EH (cell line): ENCODE results near the gene CYTH1.
"Not testable (repeated sequence)": the region's sequence is repeated elsewhere in the genome, so short reads cannot be mapped to it uniquely, and the experiment has no call there.

Source experiments
- DNase-seq: peaks from one replicate; pipeline ENCODE4 v3.0.0-alpha.2; 2015; ENCODE audit warnings: low read depth

Gene CYTH1

DNA sequence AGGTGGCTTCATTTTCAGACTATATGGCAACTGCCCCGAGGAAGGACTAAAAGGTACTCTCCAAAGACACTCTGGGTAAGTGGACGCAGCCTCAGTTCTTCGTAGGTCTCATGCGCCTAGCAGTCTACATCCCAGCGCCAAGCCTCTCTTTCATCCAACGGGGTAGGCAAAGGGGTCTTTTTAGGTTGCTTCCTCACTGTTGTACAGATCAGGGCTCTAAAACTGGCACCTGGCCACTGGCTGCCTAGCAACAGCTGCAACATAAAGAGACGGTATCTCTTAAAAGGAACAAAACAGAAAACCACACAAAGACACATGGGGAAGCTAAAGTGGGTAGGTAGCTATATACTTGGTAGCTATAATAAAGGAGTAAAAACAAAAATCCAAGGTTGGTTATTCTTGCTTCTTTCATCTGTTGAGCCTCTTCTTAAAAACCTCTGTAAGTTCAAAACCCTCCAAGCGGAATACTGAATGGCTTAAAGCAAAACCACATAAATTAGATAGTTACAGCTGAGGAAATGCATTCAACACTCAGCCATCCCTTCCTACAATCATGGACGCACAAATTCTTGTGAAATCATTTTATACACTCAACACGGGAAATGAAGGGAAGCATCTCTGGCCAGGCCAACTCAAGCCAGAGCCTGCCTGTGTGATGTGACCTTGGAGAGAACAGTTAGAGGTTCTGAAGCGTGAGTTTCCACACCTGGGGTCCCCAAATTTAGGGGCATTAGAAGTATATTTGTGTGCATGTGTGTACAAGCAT is 22.7 kb downstream of the CYTH1 start:
- no peak for DNase-seq

DNA sequence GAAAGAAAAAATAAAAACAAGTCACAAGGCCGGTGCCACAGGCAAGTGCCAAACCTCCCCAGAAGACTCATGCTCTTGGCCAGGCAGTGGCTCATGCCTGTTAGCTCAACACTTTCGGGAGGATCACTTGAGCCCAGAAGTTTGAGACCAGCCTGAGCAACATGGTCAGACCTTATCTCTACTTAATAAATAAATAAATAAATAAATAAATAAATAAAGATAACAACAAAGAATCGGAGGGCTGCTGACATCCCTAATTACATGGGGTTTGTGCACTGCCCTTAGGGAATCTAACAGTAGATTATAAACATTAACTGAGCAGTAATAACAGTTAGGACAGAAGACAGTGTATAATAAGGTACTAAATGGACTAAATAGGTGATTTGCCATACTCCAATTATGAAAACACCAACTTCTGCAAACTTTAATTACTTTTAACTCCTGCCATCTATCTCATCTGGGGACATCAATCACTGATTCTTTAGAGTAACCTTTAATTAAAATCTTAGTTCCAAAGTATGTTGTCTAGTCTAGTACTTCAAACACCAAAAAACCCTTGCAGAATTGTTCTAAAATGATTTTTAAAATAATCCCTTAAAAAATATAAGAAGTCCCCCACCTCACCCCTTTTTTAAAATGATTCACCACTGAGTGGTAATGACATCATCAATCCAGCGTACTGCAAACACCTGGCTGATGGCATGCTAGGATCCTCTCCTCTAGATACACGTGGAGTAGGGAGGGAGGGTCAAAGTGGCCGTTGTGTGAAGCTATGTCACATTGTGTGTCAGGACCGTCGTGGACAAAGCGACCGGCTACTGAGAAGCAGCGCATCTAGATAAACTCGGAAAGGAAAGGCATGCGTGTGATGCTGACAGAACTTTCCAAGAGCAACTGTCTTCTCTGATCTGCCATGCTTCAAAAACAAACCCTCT is 28.5 kb downstream of the CYTH1 start:
- no peak for DNase-seq

DNA sequence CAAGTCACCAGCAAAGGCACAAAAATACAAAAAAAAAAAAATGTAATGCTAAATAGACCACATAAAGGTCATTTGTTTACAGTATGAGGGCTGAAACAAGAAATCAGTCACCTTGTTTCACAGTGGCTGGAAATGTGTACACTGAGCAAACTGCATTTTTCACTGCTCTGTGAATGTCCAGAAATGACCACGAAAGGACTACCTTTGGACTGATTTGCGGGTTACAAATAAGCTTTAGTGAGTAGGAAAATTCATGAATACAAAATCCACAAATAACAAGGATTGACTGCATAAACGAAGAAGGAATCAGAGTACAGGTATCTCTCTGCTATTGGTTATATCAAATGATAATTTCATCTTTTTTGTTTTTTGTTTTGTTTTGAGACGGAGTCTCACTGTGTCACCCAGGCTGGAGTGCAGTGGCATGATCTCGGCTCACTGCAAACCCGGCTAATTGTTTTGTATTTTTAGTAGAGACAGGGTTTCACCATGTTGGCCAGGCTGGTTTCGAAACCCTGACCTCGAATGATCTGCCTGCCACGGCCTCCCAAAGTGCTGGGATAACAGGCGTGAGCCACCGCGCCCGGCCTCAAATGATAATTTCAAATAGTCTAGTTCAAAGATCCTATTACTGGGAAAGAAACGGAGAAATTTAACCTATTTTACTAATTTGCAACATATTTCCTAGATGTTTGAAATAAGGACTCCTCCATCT is 30.5 kb downstream of the CYTH1 start:
- no peak for DNase-seq

DNA sequence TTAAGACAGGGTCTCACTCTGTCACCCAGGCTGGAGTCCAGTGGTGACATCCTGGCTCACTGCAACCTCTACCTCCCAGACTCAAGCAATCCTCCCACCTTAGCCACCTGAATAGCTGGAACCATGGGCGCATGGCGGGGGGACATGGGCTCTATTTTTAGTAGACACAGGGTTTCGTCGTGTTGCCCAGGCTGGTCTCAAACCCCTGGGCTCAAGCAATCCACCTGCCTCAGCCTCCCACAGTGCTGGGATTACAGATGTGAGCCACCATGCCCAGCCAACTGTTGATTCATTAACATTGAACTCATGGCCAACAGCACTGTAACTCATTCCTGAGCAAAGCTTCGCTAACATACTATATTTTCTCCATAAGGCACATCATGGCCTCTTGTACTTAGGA is 31.1 kb downstream of the CYTH1 start:
- not testable (repeated sequence) for DNase-seq

DNA sequence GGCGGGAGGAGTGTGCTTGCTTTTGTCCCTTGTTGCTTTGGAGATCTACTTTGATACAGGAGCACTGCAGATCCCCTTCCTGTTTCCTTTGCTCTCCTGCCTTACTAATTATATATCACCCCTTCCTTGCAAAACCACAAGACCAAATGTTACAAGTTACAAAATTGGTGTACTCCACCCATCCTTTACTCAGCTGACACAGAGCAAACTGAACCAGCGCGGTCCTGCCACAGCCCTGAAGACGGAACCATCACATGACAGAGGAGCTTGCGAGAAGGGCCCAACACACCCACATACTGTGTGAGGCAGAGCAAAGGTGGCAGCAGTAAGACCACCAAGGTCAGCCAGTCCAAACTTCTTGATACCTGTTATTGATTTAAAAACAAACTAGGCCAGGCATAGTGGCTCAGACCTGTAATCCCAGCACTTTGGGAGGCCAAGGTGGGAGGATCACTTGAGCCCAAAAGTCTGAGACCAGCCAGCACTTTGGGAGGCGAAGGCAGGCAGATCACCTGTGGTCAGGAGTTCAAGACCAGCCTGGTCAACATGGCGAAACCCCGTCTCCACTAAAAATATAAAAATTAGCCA is 33.2 kb downstream of the CYTH1 start:
- DNase-seq: peak; percentile 56

DNA sequence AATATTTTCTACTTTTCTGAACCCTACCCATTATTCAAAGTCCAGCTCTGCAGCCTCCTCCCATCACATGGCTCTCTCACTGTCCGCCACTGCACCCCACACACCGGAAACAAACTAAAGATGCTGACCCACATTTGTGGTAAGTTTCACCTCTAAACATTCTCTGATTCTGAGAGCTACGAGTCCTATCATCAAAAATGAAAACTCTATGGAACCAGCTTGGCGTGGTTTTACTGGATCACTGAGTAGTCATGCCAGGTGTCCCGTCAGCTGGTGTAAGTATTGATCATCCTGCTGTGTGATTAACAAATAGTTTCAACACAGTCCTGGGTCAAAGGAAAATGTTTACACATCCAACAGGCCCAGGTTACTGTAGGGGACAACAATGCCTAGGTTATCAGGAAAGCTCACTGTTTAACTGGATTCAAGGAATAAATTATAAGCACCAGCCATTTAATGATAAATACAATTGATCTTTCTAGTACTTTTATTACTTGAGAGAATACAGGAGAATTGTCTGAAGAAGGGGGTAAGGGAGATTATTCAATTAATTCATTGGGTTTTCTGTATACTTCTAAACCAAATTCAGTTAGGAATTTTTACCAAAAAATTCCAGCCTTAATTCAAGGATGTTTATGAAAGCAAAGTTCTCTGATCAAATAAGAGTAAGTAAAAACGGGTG is 33.9 kb downstream of the CYTH1 start:
- DNase-seq: no peak

DNA sequence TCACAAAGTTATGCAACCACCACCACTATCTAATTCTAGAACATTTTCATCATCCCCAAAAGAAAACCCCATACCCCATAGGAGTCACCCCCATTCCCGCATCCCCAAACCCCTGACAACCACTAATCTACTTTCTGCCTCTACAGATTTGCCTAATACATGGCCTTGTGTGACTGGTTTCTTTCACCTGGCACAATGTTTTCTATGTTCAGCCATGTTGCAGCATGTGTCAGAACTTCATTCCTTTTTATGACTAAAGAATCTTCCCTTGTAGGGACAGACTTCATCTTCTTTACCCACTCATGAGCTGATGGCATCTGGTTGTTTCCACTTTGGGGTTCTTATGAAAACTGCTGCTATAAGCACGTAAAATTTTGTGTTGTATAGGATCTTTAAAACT is 34.6 kb downstream of the CYTH1 start:
- DNase-seq: no peak

DNA sequence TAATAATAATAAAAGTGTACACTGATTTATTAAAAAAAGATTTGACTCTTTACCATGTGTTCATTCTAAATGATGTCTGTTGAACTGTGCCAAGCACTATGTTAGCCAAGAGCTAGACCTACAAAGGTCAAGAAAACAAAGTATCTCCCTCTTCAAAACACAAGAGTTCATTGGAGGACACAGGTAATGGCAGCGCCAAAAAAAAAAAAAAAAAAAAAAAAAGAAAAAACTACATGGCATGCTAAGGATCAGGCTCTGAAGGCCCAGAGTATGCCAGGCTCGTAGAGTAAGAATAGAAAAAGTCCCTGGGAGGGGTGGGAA is 35.2 kb downstream of the CYTH1 start:
- DNase-seq: no peak

DNA sequence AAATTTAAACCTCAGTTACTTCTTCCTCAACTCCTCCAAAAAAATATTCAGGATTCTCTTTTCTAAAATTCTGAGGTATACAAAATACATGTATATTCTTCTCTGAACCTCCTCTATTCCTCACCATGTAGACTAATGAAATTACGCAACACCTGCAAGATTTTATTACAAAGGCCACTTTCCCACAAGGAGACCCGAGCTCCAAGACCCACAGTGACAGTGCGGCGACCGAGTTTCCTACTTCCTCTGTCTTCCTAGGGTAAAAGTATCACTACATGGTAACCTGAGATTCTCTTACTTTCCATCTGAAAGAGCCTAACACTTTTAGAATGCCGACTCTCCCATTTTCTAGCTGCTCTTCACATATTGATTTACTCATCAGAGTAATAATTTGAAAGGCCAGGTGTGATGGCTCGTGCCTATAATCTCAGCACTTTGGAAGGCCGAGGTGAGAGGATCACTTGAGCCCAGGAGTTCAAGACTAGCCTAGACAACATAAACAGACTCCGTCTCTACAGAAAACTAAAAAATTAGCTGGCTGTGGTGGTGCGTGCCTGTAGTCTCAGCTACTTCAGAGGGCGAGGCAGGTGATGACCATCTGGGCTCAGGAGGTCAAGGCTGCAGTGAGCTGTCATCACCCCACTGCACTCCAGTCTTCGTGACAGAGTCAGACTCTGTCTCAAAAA is 35.7 kb downstream of the CYTH1 start:
- no peak for DNase-seq

DNA sequence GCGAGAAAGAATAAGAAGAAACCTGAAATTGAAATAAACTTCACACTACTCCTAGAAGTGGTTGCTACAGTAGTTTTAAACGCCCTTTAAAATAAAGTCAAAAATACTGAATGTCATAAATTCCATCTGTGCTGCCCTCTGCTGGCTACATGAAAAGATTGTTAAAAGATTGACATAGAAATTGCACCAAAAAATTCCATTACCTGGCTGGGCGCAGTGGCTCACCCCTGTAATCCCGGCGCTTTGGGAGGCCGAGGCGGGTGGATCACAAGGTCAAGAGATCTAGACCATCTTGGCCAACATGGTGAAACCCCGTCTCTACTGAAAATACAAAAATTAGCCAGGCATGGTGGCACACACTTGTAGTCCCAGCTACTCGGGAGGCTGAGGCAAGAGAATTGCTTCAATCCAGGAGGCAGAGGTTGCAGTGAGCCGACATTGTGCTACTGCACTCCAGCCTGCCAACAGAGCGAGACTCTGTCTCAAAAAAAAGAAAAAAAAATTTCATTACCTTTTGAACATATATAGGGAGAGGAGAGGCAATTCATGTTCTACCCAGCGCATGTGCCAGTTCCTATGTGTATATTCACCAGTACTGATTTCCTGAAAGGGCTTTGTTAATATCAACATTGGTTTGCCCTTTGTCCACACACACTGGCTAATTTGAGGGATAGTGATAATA is 36.5 kb downstream of the CYTH1 start:
- DNase-seq: peak; percentile 53

DNA sequence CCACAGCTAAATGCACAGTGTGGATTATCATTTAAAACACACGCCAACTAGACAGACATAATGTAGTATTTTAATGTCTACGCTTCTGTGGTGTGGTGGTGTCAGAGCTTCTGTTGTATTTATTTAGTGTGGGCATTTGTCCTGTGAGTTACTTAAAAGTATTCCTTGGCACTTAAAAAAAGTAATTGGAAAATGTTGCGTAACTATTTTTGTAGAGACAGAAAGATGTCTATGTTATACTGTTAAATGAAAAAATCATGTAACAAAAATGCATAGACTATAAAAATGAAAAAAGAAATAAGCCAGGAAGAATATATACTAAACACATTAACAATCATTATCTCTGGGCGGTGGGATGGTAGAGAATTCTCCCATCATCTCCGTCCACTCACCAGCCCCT is 39.2 kb downstream of the CYTH1 start:
- no peak for DNase-seq

DNA sequence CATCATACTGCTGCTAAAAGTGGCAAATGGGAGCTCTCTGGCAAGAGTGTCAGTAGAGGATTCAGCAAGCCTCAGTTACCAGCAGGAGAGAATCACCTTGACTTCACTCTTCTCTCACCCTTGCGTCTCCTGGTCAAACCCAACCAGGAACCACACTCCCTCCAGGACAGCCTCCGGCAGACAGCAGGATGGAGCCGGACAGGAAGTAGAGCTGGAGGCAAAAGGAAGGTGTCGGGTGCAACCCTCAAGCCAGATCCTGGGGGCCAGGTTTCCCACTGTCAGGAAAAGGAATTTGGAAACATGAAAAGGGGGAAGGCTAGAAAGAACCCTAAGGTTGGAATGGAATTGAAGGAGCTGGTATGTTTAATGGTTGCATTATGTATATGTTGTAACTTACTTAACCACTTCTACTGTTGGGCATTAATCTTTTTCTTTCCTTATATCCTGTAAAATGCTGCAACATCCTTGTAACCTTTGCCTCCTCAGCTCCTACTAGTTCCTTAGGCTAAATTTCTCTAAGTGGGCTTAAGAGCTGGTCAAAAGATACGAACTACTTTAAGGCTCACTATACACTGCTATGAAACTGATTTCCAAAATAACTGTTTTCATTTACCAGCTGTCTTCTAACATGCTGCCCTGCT is 40.3 kb downstream of the CYTH1 start:
- no peak for DNase-seq

DNA sequence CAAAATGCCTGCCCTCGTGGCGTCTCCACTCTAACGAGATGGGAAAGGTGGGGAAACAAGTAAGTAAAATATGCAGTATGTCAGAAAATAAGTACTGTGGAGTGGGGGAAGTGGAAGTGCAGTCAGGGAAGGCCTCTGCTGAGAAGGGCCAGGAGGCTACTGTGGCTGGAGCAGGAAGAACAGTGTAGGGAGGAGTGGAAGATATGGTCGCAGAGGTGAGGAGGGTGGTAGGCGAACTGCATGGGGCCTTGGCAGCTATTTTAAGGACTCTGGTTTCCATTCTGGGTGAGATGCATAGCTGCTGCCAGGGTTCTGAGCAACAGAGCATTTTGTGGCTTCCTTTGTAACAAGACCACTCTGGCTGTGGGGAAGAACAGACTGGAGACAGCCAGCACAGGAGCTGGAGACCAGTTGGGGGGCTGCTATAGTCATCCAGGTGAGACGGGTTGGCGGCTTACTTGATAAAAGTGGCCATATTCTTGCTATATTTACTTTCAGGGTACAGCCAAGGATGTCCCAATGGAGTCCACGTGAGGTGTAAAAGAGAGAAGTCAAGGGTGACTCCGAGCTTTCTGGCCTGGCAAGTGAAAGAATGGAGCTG is 42.6 kb downstream of the CYTH1 start:
- no peak for DNase-seq

DNA sequence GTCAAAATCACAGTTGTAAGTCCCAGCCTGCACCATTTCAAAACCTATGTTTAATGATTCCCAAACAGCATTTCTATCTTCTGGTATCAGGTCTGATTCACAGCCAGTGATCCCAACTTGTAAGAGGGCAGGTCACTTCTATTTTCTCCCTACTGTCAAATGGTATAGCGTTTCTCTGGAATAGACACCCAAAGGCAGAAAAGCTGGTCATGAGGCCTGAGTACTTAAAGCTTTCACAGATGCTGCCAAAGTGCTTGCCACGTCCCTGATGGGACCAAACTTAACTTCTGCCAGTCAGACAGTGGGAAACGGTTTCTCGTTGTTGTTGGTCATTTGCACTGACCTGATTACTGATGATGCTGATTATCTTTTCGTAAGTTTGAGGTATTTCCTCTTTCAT is 43.4 kb downstream of the CYTH1 start:
- DNase-seq: no peak

DNA sequence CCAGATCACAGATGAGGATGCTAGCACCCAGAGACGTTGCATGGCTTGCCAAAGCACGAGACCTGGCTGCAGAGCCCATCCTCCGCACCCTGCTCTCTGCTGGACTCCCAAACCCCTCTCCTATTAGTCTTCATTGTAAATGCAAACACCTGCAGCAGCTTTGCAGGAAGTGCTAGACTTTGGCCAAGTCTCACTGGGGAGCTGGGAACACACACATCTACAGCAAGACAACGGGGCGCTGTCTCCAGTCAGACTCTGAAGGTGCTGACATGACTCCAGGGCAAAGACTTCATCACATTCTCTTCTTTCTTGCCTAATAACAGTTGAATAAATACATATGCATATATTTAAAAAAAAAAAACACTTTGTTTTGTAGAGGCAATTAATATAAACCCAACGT is 43.8 kb downstream of the CYTH1 start:
- DNase-seq: no peak

DNA sequence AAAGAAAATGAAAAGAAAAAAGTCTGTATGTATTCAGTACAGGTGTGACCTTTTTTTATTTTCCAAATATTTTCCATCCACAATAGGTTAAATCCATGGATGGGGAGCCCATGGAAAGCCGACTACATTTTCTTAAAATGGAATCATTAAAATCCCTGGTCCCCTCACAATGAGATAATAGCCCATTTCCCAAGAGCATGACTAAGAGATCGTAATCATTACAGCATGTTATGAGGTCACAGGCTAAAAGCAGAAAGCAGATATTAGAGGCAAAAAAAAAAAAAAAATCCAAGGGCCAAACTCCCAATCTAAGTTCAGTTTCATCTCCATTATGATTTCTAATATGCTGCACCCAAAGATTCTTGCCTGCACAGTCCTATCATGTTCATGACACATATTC is 44.7 kb downstream of the CYTH1 start:
- peak; percentile 81 for DNase-seq

DNA sequence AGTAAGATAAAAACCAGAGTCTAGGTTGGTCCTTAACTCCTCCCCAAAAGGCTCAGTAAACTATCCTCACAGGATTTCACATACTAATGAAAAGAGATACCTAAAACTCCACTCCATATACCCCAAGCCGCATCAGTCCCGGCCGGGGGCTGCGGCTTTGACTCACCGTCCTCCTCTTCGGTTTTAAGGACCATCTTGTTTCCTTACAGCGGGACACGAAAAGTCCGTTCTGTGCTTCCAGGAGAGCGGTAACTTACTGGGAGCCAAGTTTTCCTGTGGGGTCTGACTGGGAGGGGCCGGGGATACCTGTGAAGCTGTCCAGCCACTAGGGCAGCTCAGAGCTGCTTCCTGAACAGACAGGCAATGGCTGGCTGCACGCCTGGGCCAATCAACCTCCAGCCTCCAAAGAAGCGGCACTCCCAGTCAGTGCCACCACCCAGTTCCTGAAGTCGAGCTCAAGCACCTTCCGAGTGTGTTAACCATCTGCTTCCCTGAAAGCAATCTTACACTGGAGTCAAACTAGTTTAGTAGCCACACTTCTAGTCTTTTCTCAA is 45.5 kb downstream of the CYTH1 start:
- DNase-seq: no peak

DNA sequence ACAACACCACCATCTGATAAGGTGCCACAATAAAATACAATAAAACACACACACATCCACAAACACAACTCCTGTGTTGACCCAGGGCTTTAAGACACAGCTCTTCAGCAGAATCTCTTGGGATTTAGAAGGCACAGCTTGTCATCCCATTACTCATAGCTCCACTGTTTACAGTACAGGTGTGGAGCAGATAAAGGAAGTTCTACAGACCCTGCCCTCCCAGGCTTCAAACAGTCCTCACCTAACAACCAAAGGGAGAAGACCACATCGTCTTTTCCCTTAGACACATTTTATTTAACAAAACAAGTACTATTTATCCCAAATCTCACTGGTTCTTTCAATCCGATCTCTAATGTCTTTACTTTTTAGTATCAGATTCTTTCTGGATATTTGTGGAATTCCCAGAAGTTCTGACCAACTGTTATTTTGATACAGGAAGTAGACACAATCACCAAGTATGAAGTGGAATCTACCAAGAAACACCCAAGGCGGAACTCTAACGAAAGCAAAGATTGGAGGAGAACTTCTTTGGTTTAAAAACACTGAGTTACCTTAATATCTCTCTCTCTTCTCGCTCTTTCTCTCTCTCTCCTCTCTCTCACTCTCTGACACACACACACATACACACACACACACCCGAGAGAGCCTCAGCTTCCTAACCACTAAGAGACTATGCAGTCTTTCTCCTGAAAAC is 46.1 kb downstream of the CYTH1 start:
- peak; percentile 41 for DNase-seq
